Measurements from ENCODE around the gene TTF2. TPM values are rescaled to one million over a fixed set of nuclear protein-coding genes. Genes with fewer than 3 reads are reported as not detected.
A peak's percentile ranks its signal among the peaks of the same experiment; 100 is the strongest.

The TTF2 gene
- total and polyA plus RNA-seq, 2 experiments from 2014 or later = 6.5 to 9.8 TPM

GRCh38 chr1:117068580-117068979 lies 8.5 kb downstream of the TTF2 start:
- no peak overlapping the region for H3K9ac ChIP-seq
- DNase-seq = no peak
- no peaks in the 10 kb centered on the region for H3K79me2 ChIP-seq (ENCODE audit: insufficient read depth)
- H3K4me3 ChIP-seq = no peak overlapping the region
- H3K4me1 ChIP-seq (ENCODE audit: insufficient read depth) = no peaks in the 10 kb centered on the region
- in situ Hi-C loops (cut with MboI) = loop anchor here (25.0 kb wide), 1 partner anchor 481 kb away; no protein-coding TSS in a partner anchor
- H3K27me3 ChIP-seq (replicated peaks; ENCODE audit: insufficient read depth) = no peaks in the 10 kb centered on the region
- H4K20me1 ChIP-seq (ENCODE audit: insufficient read depth) = no peaks in the 10 kb centered on the region
- H3F3A ChIP-seq (ENCODE audit: insufficient read depth) = no peaks in the 10 kb centered on the region
- 92 to 97% methylated on average over 5 of the region's 5 CpGs for WGBS, 2 experiments (ENCODE audit: low coverage in 1 of 2, low lambda C conversion rate in 2 of 2, missing lambda C conversion rate in 2 of 2)
- no peak overlapping the region for H3K27ac ChIP-seq
- H3K36me3 ChIP-seq (ENCODE audit: low read depth) = no peaks in the 10 kb centered on the region
- no peaks in the 10 kb centered on the region for H3K9me2 ChIP-seq (ENCODE audit: insufficient read depth)
- no peaks in the 10 kb centered on the region for H3K9me3 ChIP-seq (ENCODE audit: low read depth)
- no peak for TF ChIP-seq EZH2phosphoT487 (IDR thresholded peaks at IDR 0.05; ENCODE audit: insufficient read depth, low read depth)
- TF ChIP-seq EZH2 (IDR thresholded peaks at IDR 0.05; ENCODE audit: insufficient read depth, poor library complexity, severe bottlenecking) = no peak
- no peak overlapping the region for H3K4me2 ChIP-seq (ENCODE audit: unreplicated experiment)
- no peak overlapping the region for H2AFZ ChIP-seq

GRCh38 chr1:117069220-117069844 lies 9.2 kb downstream of the TTF2 start:
- in situ Hi-C loops (cut with MboI) = loop anchor here (25.0 kb wide), 1 partner anchor 482 kb away; no protein-coding TSS in a partner anchor
- Histone ChIP-seq H3K9ac (no peak overlapping the region), H3K4me2 (ENCODE audit: unreplicated experiment) (no peak overlapping the region), H4K20me1 (ENCODE audit: insufficient read depth) (no peaks in the 10 kb centered on the region), H3K4me3 (no peak overlapping the region), H3K4me1 (ENCODE audit: insufficient read depth) (no peaks in the 10 kb centered on the region), H2AFZ (no peak overlapping the region), H3F3A (ENCODE audit: insufficient read depth) (no peaks in the 10 kb centered on the region), H3K9me3 (ENCODE audit: low read depth) (no peaks in the 10 kb centered on the region), H3K27ac (no peak overlapping the region), H3K79me2 (ENCODE audit: insufficient read depth) (no peaks in the 10 kb centered on the region), H3K9me2 (ENCODE audit: insufficient read depth) (no peaks in the 10 kb centered on the region), H3K27me3 (replicated peaks; ENCODE audit: insufficient read depth) (no peaks in the 10 kb centered on the region), H3K36me3 (ENCODE audit: low read depth) (no peaks in the 10 kb centered on the region)
- WGBS, 2 experiments (ENCODE audit: low coverage in 1 of 2, low lambda C conversion rate in 2 of 2, missing lambda C conversion rate in 2 of 2) = 89 to 92% methylated on average over 4 of the region's 4 CpGs
- no peak for DNase-seq
- TF ChIP-seq EZH2phosphoT487 (IDR thresholded peaks at IDR 0.05; ENCODE audit: insufficient read depth, low read depth) (no peak), EZH2 (IDR thresholded peaks at IDR 0.05; ENCODE audit: insufficient read depth, poor library complexity, severe bottlenecking) (no peak)

- no peak for DNase-seq
- no peak for TF ChIP-seq EZH2 (IDR thresholded peaks at IDR 0.05; ENCODE audit: insufficient read depth, poor library complexity, severe bottlenecking)
- TF ChIP-seq EZH2phosphoT487 (IDR thresholded peaks at IDR 0.05; ENCODE audit: insufficient read depth, low read depth) = no peak
These were observed 10.0 kb downstream of the TTF2 start for GRCh38 chr1:117070124-117070523.

GRCh38 chr1:117076648-117077047 lies 16.5 kb downstream of the TTF2 start:
- Histone ChIP-seq H3K27me3 (replicated peaks; ENCODE audit: insufficient read depth) (no peaks in the 10 kb centered on the region), H3K4me3 (no peak overlapping the region), H3K4me1 (ENCODE audit: insufficient read depth) (peaks cover 13% of the 10 kb centered on the region), H3F3A (ENCODE audit: insufficient read depth) (peaks cover 23% of the 10 kb centered on the region; the same call in 1 of the 2 replicates), H3K9me2 (ENCODE audit: insufficient read depth) (no peaks in the 10 kb centered on the region), H3K9me3 (ENCODE audit: low read depth) (no peaks in the 10 kb centered on the region), H3K36me3 (ENCODE audit: low read depth) (no peaks in the 10 kb centered on the region), H4K20me1 (ENCODE audit: insufficient read depth) (no peaks in the 10 kb centered on the region), H3K9ac (no peak overlapping the region), H3K27ac (peak overlapping the region; percentile 53), H2AFZ (no peak overlapping the region), H3K4me2 (ENCODE audit: unreplicated experiment) (no peak overlapping the region), H3K79me2 (ENCODE audit: insufficient read depth) (no peaks in the 10 kb centered on the region)
- TF ChIP-seq EZH2 (IDR thresholded peaks at IDR 0.05; ENCODE audit: insufficient read depth, poor library complexity, severe bottlenecking) = no peak
- in situ Hi-C loops (cut with MboI) = loop anchor here (10.0 to 25.0 kb wide), 2 partner anchors 208 to 836 kb away; no protein-coding TSS in a partner anchor
- DNase-seq = no peak
- 96 to 98% methylated on average over 5 of the region's 5 CpGs for WGBS, 2 experiments (ENCODE audit: low coverage in 1 of 2, low lambda C conversion rate in 2 of 2, missing lambda C conversion rate in 2 of 2)

More at GRCh38 chr1:117070124-117070523, 10.0 kb downstream of the TTF2 start:
- Histone ChIP-seq H3F3A (ENCODE audit: insufficient read depth) (no peaks in the 10 kb centered on the region), H3K4me1 (ENCODE audit: insufficient read depth) (no peaks in the 10 kb centered on the region), H3K27me3 (replicated peaks; ENCODE audit: insufficient read depth) (no peaks in the 10 kb centered on the region), H3K79me2 (ENCODE audit: insufficient read depth) (no peaks in the 10 kb centered on the region), H3K9me2 (ENCODE audit: insufficient read depth) (no peaks in the 10 kb centered on the region), H3K4me2 (ENCODE audit: unreplicated experiment) (no peak overlapping the region), H2AFZ (no peak overlapping the region), H3K4me3 (no peak overlapping the region), H3K27ac (no peak overlapping the region), H4K20me1 (ENCODE audit: insufficient read depth) (no peaks in the 10 kb centered on the region), H3K9me3 (ENCODE audit: low read depth) (no peaks in the 10 kb centered on the region), H3K36me3 (ENCODE audit: low read depth) (no peaks in the 10 kb centered on the region), H3K9ac (no peak overlapping the region)
- WGBS, 2 experiments (ENCODE audit: low coverage in 1 of 2, low lambda C conversion rate in 2 of 2, missing lambda C conversion rate in 2 of 2) = 91 to 93% methylated on average over 2 of the region's 2 CpGs
- in situ Hi-C loops (cut with MboI) = loop anchor here (5.0 to 25.0 kb wide), 3 partner anchors 52 to 483 kb away; partner anchors contain the start of gene TRIM45

All from GM23248 (cell line).